Endothelial cell of umbilical vein (primary cell): ENCODE data around the gene B2M. TPM values are rescaled to one million over a fixed set of nuclear protein-coding genes. Genes with fewer than 3 reads are reported as not detected.
A peak's percentile ranks its signal among the peaks of the same experiment; 100 is the strongest.

ENCODE experiments used
- BruUV-seq: library from RNA; stranded (reverse); fragments of 400-500 nt; replicated peaks from 2 replicates; lab custom pipeline; 2021; lab: Mats Ljungman, UMichigan
- CTCF ChIA-PET: fragments of 300-600, 350-600 bp; sonication (Branson Sonifier 250); formaldehyde crosslinking; loops from one replicate; lab custom pipeline; 2021; ENCODE audit warnings: antibody characterized with exemption, inconsistent platforms; lab: Charles Lee
- POLR2A ChIA-PET: fragments of 300-600, 350-600 bp; sonication (Branson Sonifier 250); formaldehyde crosslinking; loops from one replicate; lab custom pipeline; 2021; ENCODE audit warnings: antibody characterized with exemption, inconsistent platforms; lab: Charles Lee
- DNase-seq: peaks from one replicate; pipeline ENCODE4 v3.0.0-alpha.2; 2011; ENCODE audit warnings: low read depth, low spot score
- FAIRE-seq: peaks from 2 replicates; lab custom pipeline; 2011; peaks lifted over from hg19 to GRCh38; lab: Jason Lieb, UNC
- H2AFZ ChIP-seq: 2 replicates; pipeline ENCODE4 v1.6.0; 2012; ENCODE audit warnings: low read depth, low read length, control low read depth, inconsistent platforms
- H3K27ac ChIP-seq: 2 replicates; pipeline ENCODE4 v1.5.1; 2011; ENCODE audit warnings: low read depth, mild to moderate bottlenecking, control low read depth, low read length, moderate library complexity; ENCODE audit not compliant: insufficient read depth
- H3K27me3 ChIP-seq, 2 experiments: 2 replicates each; pipeline versions ENCODE4 v1.6.0 to v1.6.1; 2011; ENCODE audit warnings: low read length in 2 of 2, mixed read lengths in 1 of 2; ENCODE audit not compliant: control insufficient read depth in 2 of 2, insufficient read depth in 2 of 2
- H3K36me3 ChIP-seq, 2 experiments: 2 replicates in 1 of 2; 3 replicates in 1 of 2; pipeline ENCODE4 v1.5.1; 2011; ENCODE audit warnings: low read length in 2 of 2, mild to moderate bottlenecking in 1 of 2, moderate library complexity in 1 of 2; ENCODE audit not compliant: control insufficient read depth in 2 of 2, insufficient read depth in 2 of 2; ENCODE audit errors: extremely low read depth in 1 of 2
- H3K4me1 ChIP-seq: 3 replicates; pipeline ENCODE4 v1.5.1; 2011; ENCODE audit warnings: mild to moderate bottlenecking, low read length; ENCODE audit not compliant: control insufficient read depth, insufficient read depth; ENCODE audit errors: extremely low read depth
- H3K4me2 ChIP-seq: 2 replicates; pipeline ENCODE4 v1.6.1; 2011; ENCODE audit warnings: low read length, control low read depth, mixed read lengths; ENCODE audit not compliant: insufficient read depth
- H3K4me3 ChIP-seq, 3 experiments: fragments of 200-600 bp in 1 of 3; sonication (generic), shearing (Covaris generic) in 1 of 3; replicated peaks in 1 of 3; 2 replicates each; pipeline ENCODE4 v1.5.1; 2011 to 2016; ENCODE audit warnings: control low read depth in 3 of 3, low read length in 3 of 3, mild to moderate bottlenecking in 2 of 3, inconsistent platforms in 1 of 3, low read depth in 1 of 3, moderate library complexity in 1 of 3; ENCODE audit not compliant: insufficient read depth in 1 of 3
- H3K79me2 ChIP-seq: 2 replicates; pipeline ENCODE4 v1.6.0; 2012; ENCODE audit warnings: low read length, inconsistent platforms; ENCODE audit not compliant: control insufficient read depth, insufficient read depth
- H3K9ac ChIP-seq: replicated peaks from 2 replicates; pipeline ENCODE3; 2011; ENCODE audit warnings: low read length, control low read depth; ENCODE audit not compliant: insufficient read depth; ENCODE audit errors: extremely low read depth
- H3K9me1 ChIP-seq: replicated peaks from 3 replicates; pipeline ENCODE4 v1.6.0; 2011; ENCODE audit warnings: mild to moderate bottlenecking, low read length; ENCODE audit not compliant: control insufficient read depth, insufficient read depth; ENCODE audit errors: extremely low read depth
- H3K9me3 ChIP-seq: replicated peaks from 2 replicates; pipeline ENCODE4 v1.5.1; 2012; ENCODE audit warnings: low read length, inconsistent platforms; ENCODE audit not compliant: control insufficient read depth, insufficient read depth
- H4K20me1 ChIP-seq: replicated peaks from 2 replicates; pipeline ENCODE3; 2011; ENCODE audit warnings: mild to moderate bottlenecking, low read length; ENCODE audit not compliant: control insufficient read depth, insufficient read depth; ENCODE audit errors: extremely low read depth
- EZH2 ChIP-seq: IDR thresholded peaks from 2 replicates; pipeline ENCODE4 v1.6.1; 2012; ENCODE audit warnings: borderline replicate concordance, low read depth, mild to moderate bottlenecking, moderate library complexity, low read length, inconsistent platforms; ENCODE audit not compliant: severe bottlenecking
- POLR2AphosphoS5 ChIP-seq: IDR thresholded peaks from 2 replicates; pipeline ENCODE4 v1.6.1; 2012; ENCODE audit warnings: low read depth, mild to moderate bottlenecking, control low read depth, low read length, moderate library complexity; ENCODE audit not compliant: insufficient read depth
- dilution Hi-C: fragments of 300-500 bp; cut with MboI; formaldehyde crosslinking; loops from one replicate; pipeline ENCODE4 v1.15.0; 2019; ENCODE audit warnings: low sequenced_read_pairs; ENCODE audit not compliant: extremely low pct_ligation_motif_present
- intact Hi-C: fragments of 100-400 bp; cut with micrococcal nuclease; formaldehyde crosslinking; loops from one replicate; pipeline ENCODE4 v1.10.0; 2022
- polyA plus RNA-seq, 4 experiments: library from polyadenylated mRNA; depleted of rRNA in 3 of 4; stranded (reverse) in 3 of 4; unstranded in 1 of 4; fragments of >200 nt; gene quantifications; 2 replicates each; pipeline versions ENCODE4 v1.2.1 to v1.2.3, GENCODE V29; 2011 to 2012; ENCODE audit warnings: missing spikeins in 1 of 4
- total RNA-seq: library from RNA; stranded (reverse); gene quantifications from 2 replicates; pipeline ENCODE4 v1.2.3, GENCODE V29; 2021

B2M gene
- total and polyA plus RNA-seq, 2 donors (not counting 3 experiments of a cell fraction or from before 2014, with no cell fraction given): 985 to 5,206 TPM

GRCh38 chr15:44712346-44713005 is 1.2 kb downstream of the B2M start:
- H3K27ac ChIP-seq: peak overlapping the region; percentile 92
- BruUV-seq: TSS peak; percentile 35
- no peak overlapping the region for H2AFZ ChIP-seq
- no peaks in the 10 kb centered on the region for H3K27me3 ChIP-seq
- peaks cover 44% of the 10 kb centered on the region for H3K79me2 ChIP-seq
- H3K4me1 ChIP-seq: peaks cover 4% of the 10 kb centered on the region
- no peaks in the 10 kb centered on the region for H3K9me3 ChIP-seq
- no peaks in the 10 kb centered on the region for H3K9me1 ChIP-seq
- TF ChIP-seq EZH2 (no peak), POLR2AphosphoS5 (peak; percentile 22)
- H3K36me3 ChIP-seq: peaks cover 14 to 15% of the 10 kb centered on the region in 2 experiments
- H3K4me2 ChIP-seq: peak overlapping the region; percentile 92
- intact Hi-C loops (loop anchor here (1.0 to 10.0 kb wide), 4 partner anchors 14 to 482 kb away; no protein-coding TSS in a partner anchor), dilution Hi-C loops (no loop called here)
- ChIA-PET CTCF (interaction anchor here (1.2 to 6.8 kb wide), 5 partner anchors 16 to 134 kb away, joined by 3 to 107 read pairs (median 42); partner anchors contain the start of genes SPG11 and TRIM69), POLR2A (interaction anchor here (1.1 to 5.3 kb wide), 7 partner anchors 10 to 49 kb away, joined by 4 to 63 read pairs (median 10); partner anchors contain the start of genes SPG11 and TRIM69)
- FAIRE-seq (peak; percentile 78), DNase-seq (peak; percentile 83)
- H3K4me3 ChIP-seq: peak overlapping the region; percentile 67 to 96 (median 79)
- peaks cover 5% of the 10 kb centered on the region for H4K20me1 ChIP-seq
- peak overlapping the region; percentile 97 for H3K9ac ChIP-seq
